Activated naive CD4-positive, alpha-beta T cell treated with anti-CD3 and anti-CD28 coated beads, Interleukin-2, amount 50 U/mL, for 16 hours (primary cell): ENCODE measurements around the gene POLR1G.
A peak's percentile ranks its signal among the peaks of the same experiment; 100 is the strongest.

ENCODE experiments used
- DNase-seq: peaks from one replicate; pipeline ENCODE4 v3.0.0-alpha.2; 2020

Gene POLR1G, protein sequence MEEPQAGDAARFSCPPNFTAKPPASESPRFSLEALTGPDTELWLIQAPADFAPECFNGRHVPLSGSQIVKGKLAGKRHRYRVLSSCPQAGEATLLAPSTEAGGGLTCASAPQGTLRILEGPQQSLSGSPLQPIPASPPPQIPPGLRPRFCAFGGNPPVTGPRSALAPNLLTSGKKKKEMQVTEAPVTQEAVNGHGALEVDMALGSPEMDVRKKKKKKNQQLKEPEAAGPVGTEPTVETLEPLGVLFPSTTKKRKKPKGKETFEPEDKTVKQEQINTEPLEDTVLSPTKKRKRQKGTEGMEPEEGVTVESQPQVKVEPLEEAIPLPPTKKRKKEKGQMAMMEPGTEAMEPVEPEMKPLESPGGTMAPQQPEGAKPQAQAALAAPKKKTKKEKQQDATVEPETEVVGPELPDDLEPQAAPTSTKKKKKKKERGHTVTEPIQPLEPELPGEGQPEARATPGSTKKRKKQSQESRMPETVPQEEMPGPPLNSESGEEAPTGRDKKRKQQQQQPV

DNA sequence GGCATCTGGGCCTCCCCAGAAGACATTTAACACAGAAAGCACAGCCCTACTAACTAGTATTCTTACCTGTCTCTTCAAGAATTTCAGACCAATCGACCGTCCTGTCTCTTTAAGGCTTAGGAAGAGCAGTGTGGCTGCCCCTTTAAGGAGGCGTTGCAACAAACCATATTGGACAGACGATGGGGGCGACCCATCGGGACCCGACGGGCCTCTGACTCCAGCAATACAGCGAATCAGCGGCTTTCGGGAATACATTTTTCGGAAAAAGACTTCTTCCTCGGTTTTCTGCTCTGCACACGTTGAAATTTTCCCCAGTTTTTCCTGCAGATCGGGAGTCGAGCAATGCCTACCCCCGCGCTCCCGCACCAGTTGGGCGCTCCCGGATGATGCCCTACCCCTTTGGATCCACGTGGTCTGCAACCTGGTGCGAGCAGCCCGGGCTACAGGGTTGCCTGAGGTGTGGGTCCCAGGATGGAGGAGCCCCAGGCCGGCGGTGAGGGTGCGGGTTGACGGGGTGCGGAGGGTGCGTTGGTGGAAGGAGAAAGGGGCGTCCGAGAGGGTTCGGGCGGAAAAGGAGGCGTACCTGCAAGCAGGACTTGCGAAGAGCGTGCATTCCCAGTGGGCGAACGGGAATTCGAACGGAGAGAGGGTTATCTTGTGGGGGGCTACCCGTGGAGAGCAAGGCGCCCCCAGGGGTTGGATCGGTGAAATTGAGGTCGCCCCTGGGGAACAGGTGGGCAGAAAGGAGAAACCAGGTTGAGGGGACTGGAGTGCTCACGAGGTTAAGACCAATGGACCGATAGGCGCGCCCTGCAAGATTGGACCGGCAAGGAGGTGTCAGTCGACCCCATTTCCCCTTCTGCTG, at the start of gene POLR1G:
Gene POLR1G (plus strand): TSS at position 419 of the 865 bp plus-strand sequence. CDS start 53 bp downstream, at position 472.
- DNase-seq = peak; percentile 82

DNA sequence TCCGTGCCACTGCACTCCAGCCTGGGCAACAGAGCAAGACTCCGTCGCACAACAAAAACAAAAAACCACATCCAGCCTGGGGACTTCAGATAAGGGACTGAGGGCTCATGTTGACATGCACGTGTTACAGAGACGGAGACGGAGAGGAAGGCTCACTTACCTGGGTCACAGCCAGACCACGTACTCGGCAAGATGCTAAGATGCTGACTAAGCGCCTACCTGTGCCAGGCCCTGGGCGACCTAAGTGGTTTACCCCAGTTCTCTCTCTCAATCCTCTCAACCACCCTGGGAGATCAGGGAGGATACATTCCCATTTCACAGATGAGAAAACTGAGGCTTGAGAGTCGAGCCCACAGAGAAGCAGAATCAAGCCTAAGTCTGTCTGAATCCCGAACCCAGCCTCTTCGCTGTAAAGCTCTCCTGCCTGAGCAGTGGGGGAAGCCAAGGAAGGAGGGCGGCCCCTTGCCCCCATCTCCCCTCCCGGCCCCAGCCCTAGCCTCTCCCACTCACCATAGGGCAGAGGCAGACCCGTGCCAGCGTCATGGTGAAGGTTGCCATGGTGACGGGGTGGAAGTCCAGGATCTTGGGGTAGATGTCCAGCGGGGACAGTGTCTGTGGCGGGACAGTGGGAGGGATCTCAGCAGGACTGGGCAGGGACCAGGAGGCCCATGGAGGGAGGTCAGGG, 49.5 kb upstream of the POLR1G start:
- no peak for DNase-seq

DNA sequence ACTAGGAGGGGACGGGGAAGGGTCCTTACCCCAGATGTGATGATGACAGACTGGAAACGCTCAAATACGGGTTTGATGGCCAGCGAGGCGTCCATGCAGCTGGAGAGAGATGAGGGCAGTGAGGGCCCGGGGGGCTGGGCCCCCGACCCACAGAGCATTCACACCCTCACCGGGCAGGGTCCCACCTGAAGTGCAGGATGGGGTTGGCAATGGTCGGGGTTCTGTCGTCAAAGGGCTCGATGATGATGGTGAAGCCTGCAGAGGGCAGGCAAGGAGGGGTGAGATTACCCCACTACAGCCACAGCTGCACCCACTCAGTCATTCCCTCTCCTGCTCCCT, 49.0 kb upstream of the POLR1G start:
- no peak for DNase-seq

DNA sequence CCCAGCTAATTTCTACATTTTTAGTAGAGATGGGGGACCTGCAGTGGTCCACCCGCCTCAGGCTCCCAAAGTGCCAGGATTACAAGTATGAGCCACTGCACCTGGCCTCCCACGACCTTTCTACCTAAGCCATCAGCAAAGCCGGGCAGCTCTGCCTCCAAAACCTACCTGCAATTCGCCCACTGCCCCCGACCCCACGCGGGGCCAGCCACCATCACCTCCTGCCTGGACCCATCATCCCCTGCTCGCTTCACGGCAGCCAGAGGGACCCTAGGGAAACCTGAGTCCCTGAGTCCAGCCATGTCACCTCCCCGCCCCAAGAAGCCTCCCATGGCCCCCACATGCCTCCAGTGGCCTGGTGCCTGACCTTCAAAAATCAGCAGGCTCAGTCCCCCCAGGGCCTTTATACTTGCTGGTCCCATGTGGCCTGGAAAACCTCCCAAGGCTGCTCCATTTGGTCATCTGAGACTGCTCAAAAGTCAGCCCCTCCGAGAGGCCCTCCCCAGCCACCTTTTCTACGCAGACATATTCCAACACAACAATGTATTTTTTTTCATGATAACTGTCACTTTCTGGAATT, 48.1 kb upstream of the POLR1G start:
- DNase-seq = no peak

DNA sequence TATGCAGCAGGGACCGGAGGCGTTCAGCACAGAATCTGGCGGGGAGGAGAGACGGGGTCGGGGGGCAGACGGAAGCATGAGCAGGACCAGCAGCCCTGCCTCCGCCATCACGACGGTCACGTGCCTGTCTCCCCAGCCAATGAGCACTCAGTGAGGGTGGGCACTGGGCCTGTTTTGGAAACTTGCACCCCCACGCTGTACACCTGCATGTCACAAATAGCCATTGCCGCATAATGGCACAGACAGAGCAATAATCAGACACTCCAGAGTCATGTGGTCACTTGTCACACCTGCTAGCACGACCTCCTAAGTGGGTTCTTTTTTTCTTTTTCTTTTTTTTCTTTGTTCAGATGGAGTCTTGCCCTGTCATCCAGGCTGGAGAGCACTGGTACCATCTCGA, 44.8 kb upstream of the POLR1G start:
- DNase-seq = no peak

DNA sequence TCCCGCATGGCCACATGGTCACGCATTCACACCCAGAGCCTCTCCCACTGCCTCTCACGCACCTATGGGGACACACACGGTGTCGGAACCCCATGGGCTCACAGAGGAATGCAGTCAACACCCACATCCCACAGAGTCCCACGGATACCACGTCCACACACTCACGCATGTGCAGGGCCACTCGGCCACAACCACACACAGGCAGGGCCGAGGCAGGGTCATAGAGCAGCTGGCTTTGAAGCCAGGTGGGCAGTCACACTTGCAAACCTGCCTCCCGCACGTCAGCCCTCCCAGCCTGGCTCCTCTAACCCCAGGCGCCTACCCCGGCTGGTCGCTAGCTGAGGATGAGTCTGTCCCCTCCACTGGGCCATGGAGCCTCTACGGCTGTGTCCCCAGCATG, 44.2 kb upstream of the POLR1G start:
- no peak for DNase-seq

DNA sequence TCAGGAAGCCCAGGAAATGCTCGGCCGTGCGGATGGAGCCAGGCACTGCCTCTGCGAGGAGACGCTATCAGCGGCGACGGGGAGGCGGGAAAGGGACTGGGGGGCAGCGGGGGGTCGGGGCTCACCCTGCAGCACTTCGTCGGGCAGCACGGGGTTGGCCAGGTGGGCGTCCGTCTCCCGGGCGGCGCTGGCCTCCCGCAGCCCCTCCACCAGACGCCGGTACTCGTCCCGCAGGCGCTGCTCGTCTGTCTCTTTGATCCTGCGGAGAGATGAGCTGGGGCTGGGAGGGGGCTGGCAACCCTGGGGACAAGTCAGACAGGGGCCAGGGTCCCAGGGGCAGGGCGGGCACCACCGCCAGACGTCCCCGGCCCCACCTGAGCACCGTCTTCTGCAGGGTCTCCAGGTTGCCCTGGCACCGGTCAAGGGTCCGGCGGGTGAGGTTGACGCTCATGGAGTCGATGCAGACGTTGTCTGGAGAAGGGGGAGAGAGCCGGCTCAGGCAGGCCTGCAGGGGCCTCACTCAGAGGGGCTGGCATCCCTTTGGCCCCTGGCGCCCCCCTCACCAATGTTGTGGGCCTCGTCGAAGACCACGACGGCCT, 42.5 kb upstream of the POLR1G start:
- no peak for DNase-seq

DNA sequence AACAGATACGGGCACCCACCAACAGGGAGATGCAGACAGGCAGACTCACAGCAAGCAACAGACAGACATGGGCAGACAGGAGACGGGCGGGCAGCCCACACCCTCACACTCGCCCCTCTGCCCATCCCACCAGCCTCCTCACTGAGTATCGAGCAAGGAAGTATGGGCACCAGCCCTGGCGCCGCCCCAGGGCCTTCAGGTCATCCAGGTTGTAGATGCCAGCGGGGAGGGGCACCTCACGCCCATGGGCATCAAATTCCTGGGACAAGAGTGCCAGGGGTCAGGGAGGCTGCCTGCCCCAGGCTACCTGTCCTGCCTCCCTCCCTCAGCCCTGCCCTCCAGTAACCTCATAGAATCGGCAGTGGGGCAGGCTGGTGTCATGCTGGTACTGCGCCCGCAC, 41.7 kb upstream of the POLR1G start:
- no peak for DNase-seq

DNA sequence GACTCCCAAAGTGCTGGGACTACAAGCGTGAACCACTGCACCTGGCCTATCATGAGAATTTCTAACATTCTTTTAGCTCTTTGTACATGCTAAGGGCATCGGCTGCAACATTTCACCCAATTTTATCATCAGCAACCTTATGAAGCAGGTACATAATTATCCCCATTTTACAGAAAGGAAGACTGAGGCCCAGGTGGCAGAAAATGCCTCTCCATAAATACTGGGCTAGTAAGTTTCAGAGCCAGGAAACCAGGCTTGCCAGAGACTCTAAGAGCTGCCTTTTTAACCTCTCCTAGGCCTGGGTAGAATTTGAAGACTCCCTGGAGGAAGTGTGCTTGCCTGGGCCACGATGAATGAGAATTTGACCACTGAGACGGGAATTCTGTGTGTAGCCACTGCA, 38.3 kb upstream of the POLR1G start:
- no peak for DNase-seq

DNA sequence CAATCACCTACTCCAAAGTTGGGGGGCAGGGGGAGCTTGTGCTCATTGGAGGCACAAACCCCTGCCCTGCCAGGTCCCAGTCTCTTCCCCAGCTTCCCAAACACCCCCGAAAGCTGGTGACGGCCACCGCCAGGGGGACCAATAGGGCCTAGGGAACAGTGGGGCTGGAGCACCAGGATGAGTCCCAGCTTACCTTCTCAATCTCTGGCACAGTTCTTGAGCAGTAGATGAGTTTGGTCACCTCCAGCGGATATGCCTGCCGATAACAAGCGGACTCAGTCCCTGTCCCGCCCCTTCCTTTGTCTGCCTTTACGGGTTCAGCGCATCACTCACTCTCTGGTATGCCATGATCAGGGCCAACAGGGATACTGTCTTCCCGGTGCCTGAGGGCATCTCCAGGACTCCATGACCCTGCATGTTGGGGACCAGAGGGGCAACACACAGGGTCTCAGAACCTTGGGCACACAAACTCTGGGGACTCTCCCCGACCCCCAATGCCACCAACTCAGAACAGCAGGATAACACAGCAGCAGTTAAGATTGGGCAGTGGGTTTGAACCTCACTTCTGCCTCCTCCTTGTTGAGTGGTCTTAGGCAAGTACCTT, 37.6 kb upstream of the POLR1G start:
- no peak for DNase-seq

DNA sequence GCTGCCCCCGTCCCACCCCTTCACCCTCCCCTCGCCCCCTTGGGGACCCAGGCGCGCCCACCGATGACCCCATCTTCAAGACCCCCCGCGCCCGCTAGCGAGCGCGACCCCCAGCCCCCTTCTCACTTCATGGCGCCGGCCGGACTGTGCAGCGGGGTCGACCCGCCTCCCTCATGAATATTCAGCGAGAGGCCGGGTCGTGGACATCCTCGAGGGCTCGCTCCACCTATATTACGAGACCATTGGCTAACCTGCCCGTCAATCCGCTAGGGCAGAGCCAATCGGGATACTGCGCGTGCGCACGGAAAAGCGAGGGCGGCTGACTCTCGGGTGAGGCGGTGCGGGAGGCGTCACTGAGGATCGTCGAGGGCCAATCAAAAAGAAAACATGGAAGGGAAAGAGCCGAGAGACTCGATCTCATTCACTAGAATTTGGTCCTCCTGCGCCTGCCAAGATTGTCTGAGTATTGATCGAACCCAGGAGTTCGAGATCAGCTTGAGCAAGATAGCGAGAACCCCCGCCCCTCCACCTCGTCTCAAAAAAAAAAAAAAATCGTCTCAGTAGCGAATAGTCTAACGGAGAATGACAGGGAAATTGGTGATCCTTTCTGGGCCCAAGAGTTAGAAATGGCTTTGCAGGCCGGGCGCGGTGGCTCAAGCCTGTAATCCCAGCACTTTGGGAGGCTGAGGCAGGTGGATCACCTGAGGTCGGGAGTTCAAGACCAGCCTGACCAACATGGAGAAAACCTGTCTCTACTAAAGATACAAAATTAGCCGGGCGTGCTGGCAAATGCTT, 35.8 kb upstream of the POLR1G start, which contains the start of gene ERCC2:
Gene ERCC2 (minus strand): TSS at position 164 of the 795 bp plus-strand sequence. CDS start 33 bp downstream, at position 131.
- peak; percentile 100 for DNase-seq

DNA sequence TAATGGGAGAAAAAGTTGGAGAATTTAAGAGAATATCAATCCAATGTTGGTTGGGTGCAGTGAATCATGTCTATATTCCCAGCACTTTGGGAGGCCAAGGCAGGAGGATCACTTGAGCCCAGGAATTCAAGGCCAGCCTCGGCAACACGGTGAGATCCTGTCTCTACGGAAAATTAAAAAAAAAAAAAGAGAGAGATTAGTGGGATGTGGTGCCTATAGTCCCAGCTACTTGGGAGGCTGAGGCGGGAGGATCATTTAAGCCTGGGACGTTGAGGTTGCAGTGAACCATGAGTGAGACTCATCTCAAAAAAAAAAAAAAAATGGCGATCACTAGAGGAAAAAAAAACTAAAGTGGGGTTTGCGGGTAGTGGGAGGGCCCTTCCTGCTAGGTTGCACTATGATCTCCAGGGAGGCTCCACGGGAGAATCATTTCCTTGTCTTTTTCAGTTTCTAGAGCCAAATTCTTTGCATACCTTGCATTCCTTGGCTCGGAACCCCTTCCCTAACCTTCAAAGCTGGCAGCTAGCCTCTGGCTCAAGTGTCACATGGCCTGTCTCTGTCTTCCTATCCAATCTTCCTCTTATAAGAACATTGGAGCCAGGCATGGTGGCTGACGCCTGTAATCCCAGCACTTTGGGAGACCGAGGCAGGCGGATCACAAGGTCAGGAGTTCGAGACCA, 30.3 kb upstream of the POLR1G start:
- no peak for DNase-seq

DNA sequence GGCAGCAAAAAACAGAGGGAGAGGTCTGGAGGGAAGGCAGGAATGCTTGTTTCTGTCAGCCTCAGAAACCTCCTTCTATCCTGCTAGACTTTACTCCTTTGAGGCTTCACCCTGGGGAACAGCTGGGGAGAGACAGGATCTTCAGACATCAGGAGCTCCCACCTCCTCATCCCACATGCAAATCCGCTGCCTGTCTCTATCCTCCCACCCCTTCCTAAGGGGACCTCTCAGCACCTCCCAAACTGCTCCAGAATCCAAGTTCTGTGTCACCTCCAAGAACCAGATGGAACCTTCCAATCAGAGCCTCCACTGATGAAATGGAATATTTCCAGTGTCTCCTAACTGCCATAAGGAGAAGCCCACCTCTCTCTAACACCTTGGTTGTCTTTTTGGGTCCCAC, 26.3 kb upstream of the POLR1G start:
- no peak for DNase-seq

DNA sequence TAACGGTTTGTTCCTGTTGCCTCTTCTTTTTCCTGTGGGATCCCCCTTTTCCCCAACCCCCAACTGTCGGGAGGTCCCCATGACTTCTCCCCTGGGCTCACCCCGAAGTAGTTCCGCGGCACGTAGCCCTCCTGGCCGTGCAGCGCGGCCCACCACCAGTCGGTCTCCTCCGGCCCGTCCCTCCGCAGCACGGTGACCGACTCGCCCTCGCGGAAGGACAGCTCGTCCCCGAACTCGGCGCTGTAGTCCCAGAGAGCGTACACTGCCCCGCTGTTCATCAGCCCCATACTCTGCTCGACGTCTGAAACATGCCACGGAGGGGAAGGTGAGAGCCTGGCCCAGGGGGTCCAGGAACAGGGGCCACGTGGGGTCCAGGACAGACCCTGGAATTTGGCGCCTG, 24.0 kb upstream of the POLR1G start:
- DNase-seq = no peak

DNA sequence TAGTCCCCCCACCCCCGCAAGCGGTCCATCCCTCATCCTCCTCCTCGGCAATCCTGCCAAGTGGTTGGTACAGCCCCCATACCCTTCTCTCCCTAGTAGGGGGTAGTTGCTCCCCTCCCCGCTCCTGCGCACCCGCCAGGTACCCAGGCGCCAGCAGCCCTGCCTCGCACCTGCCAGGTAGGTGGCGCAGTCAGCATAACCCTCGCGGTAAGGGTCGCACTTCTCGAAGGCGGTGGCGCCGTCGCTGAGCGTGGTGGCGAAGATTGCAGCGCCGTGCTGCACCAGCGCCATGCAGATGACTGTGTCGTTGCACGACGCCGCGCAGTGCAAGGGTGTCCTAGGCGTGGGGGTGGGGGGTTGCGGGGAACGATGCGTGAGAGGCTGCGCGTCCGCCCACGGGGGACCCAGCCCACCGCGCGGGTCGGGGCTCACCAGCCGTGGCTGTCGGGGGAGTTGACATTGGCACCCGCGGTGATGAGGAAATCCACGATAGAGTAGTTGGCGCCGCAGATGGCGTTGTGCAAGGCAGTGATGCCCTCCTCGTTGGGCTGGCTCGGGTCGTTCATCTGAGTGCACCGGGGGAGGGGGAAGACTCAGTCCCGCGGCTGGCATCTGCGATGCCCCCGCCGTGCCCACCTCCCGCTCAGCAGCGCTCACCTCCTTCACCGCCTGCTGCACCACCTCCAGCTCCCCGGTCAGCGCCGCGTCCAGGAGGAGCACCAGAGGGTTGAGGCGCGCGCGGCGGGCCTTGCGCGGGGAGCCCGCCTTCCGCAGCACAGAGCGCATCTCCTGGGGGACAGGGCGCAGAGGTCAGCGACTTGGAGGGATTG, 20.8 kb upstream of the POLR1G start:
- DNase-seq = no peak

DNA sequence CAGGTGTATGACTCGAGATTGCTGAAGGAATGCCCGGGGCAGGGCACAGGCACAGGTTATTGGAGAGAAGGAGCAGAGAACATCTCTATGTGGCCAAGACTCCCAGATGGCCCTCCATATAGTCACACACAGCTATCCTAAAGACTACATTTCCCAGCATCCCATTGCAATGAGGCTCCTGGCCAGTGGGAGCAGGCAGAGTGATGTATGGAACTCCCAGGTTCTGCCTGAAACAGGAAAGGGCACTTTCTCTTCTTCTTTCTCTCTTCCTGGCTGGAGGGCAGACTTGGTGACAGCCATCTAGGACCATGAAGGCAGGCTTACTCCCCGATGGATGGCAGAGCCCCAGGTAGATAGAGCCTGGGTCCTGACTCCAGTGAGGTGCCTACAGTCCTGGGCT, 15.1 kb upstream of the POLR1G start:
- no peak for DNase-seq

DNA sequence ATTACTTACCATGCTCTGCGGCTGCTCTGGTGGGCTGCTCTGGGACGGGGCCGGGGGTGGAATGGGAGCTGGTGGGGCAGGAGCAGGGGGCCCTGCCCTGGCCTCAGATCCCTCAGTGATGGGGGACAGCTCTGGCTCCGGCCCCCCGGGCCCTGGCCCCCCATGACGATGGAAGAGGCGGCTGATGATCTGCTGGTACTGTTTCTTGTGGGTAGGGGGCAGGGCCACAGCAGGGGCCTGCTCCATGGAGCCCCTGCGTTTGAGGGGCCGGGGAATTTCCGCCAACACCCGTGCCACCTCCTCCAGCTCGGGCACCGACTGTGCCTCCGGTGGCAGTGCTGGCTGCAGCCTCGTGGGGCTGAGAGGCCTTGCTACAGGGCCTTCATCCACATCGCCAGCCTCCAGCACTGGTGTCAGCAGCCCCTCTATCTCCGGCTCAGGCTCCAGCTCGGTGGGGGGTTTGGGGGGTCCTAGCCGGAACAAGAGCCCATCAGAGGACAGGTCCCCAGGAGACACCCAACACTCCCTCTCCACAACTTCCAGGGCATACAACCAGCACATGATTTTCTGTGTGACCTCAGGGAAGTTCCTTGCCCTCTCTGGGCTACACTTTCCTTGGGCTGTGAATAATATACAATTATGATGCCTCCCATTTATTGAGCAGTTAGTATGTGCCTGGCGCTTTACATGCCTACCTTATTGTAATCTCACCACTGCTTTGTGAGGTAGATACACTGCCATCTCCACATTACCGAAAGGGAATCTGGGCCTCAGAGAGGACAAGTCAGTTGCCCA, 14.4 kb upstream of the POLR1G start:
- DNase-seq = no peak

DNA sequence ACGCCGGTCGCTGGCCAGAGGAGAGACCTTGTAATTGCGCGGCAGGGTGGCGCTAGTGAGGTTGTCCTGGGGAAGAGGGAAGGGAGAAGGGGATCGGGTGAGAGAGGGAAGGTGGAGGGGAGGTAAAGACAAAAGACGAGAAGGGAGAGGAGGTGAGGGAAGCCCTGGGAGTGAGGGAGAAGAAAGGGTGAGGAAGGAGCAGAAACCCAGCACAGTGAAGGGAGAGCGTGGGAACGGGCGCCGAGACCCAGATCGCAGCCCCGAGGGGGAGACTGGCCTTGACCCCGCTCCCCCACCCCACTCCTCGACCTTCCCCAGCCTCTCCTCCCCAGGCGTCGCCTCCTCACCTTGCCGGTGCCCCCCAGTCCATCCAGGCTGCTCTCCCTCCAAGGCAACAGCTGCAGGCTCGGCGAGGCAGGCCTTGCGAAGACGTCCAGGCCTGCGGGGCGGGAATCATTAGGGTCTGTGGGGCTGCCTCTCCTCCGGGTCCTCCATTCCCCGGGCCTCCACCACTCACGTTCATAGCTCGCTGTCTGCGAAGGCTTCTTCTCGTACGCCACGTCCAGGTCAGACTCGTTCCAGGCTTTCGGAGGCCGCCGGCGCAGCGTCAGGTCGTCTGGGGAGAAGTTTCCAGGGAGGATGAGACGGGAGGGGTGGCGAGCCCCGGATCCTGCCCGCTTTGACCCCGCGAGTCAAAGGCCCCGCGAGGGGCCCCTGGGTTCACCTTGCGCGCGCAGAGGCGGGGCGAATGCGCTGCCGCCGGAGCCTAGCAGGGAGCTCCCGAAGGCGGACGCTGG, 10.4 kb upstream of the POLR1G start:
- no peak for DNase-seq
